Stimulated activated CD4-positive, alpha-beta T cell treated with anti-CD3 and anti-CD28 coated beads, Interleukin-15, amount 100 ng/mL, for 24 hours (primary cell): Measurements from ENCODE around the gene DARS2.
"Not testable (repeated sequence)": the region's sequence is repeated elsewhere in the genome, so short reads cannot be mapped to it uniquely, and the experiment has no call there.

Experiments
- DNase-seq: peaks from one replicate; pipeline ENCODE4 v3.0.0-alpha.2; 2020

The DARS2 gene, protein sequence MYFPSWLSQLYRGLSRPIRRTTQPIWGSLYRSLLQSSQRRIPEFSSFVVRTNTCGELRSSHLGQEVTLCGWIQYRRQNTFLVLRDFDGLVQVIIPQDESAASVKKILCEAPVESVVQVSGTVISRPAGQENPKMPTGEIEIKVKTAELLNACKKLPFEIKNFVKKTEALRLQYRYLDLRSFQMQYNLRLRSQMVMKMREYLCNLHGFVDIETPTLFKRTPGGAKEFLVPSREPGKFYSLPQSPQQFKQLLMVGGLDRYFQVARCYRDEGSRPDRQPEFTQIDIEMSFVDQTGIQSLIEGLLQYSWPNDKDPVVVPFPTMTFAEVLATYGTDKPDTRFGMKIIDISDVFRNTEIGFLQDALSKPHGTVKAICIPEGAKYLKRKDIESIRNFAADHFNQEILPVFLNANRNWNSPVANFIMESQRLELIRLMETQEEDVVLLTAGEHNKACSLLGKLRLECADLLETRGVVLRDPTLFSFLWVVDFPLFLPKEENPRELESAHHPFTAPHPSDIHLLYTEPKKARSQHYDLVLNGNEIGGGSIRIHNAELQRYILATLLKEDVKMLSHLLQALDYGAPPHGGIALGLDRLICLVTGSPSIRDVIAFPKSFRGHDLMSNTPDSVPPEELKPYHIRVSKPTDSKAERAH

DNA sequence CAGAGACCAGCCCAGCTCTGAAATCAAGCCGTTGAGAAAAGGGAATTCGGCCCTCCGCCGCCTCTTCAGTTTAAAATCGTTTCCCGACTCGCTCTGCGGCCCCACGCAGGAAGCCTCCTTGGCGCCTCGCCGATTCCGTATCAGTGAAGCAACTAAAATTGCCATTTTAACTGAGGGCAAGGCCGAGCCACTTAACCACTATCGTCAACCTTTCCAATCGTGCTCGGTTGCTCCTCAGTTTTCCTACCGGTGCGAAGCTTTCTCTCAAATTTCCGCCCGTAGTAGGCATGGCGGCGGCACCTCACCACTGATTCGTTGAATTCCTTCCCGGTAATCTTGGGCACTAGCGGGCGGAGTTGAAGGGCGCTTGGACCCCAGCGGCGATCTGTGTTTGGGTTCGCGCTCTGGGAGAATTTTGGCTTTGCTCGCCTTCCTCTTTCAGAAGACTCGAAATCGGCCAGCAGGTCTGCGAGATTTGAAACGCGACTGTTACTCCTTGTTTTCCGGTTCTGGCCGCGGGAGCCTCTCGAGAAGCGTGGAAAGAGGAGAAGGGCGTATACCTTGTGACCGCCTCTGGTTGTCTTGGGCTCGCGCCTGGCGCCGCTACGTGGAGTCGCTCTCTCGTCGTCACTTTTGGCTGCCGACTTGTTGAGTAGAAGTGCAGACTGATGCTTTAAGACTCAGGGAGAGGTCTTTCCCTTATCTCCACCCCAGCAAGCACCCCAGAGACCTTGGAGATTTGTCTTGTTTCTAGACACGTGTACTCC lies at the start of gene DARS2, which contains the start of gene CENPL:
Gene DARS2, plus strand, starts transcription at position 359 of the 767 bp plus-strand sequence. CDS start 557 bp downstream, outside the sequence.
Gene CENPL, minus strand, starts transcription at position 569 of the 767 bp plus-strand sequence. CDS start 13,584 bp downstream, outside the sequence.
- DNase-seq = peak; percentile 91

GRCh38 chr1:173775578-173776226 lies 48.8 kb upstream of the DARS2 start:
- DNase-seq = no peak

GRCh38 chr1:173779936-173780335 lies 44.5 kb upstream of the DARS2 start:
- DNase-seq = no peak

DNA sequence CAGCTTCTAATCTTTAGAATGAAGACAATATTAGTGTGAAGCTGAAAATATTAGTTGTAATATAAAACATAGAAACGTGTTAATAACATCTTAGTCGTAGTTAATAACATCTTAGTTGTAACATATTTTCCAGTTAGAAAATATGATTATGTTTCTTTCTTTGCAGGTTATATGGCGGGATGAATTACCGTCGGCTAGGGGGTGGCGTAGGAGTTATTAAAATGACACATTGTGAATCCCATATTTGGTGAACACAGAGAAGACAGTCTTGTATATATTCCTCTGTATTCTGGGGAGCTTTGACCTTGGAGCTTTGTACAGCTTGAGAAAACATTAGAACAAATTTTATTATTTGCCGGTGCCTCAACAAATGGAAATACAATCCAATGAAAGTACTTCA lies 39.5 kb upstream of the DARS2 start:
- DNase-seq = no peak

DNA sequence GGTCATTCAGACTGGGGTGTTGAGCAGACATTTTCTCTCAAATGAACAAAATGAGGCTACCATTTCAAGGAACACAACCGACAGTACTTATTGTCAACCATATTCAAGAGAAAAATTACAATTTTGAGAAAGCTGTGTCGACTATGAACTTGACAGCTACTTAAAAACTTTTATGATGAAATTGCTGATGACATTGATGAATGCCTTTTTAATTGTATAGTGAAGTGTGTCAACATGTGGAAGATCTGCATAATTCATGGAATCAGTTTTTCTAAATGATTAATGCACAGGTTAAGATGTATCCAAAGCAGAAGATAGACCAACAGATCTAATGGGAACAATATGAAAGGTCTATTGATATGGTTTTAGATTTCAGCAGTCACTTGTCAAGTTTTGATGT lies 34.6 kb upstream of the DARS2 start:
- no peak for DNase-seq

- DNase-seq = no peak
These were observed 26.4 kb upstream of the DARS2 start for GRCh38 chr1:173798078-173798477.

GRCh38 chr1:173799995-173800394 lies 24.5 kb upstream of the DARS2 start:
- not testable (repeated sequence) for DNase-seq

DNA sequence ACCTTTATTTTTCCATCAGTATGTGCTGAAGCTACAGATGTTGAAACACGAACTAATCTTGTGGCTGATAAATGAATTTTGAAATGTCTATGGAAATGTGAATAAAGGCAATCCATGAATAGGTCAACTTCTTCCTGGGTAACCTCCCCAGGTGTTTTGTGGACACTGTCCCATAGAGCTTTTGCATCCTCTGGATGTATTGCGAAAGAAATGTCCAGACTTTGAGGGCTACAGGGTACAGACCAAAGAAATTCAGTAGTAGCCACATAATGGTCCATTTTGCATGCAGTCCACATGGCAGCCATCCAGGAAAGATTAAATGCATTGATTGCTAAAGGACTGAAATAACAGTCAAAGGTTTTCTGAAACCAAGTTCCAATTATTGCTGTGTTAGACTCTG lies 21.5 kb upstream of the DARS2 start:
- no peak for DNase-seq

DNA sequence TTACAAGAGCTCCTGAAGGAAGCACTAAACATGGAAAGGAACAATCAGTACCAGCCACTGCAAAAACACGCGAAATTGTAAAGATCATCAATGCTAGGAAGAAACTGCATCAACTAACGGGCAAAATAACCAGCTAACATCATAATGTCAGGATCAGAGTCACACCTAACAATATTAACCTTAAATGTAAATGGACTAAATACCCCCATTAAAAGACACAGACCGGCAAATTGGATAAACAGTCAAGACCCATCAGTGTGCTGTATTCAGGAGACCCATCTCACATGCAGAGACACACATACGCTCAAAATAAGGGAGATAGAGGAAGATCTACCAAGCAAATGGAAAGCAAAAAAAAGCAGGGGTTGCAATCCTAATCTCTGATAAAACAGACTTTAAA lies 10.8 kb upstream of the DARS2 start:
- not testable (repeated sequence) for DNase-seq

GRCh38 chr1:173818459-173818858 lies 6.0 kb upstream of the DARS2 start:
- DNase-seq = no peak

- no peak for DNase-seq
These were observed 2.8 kb upstream of the DARS2 start for GRCh38 chr1:173821680-173822079.

DNA sequence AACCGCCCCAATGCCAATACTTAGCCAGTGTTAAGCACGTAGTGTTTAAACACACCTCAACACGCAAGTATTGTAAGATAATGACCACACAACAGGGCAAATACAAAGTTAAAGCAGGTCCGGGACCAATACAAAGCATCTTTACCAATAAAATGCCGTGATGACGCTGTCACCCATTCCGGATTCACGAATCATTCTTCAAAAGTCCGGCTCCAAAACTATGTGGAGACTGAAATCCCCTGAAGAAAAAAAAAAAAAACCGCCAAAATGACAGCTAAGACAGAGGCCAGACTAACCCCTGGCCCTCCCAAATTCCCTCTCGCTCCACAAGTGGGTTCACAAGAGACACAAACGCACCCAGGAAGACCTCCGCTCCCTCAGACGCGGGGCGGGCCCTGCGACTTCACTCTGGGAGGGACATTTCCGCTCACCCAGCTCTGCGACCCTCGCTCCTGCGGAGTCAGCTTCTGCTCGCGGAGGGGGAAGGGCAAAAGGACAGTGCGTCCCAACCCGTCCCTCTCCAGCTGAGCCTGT lies 625 bp upstream of the DARS2 start:
- no peak for DNase-seq

DNA sequence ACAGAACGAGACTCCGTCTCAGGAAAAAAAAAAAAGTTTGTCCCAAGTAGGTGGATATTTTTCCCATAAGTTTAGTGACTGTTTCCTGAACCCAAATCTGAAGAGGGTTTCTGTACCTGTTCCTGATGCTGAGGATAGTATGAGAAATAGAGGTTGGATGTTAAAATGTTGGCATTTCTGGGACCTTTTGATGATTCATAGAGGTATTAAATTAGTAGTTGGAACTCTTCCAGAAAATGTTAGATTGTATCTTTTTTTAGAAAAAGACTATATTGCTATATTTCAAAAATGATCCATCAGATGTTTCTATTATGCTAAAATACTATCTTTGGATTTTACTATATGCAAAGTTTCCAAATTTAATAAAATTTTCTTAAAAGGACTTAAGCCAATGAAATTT lies 3.1 kb downstream of the DARS2 start:
- DNase-seq = no peak

DNA sequence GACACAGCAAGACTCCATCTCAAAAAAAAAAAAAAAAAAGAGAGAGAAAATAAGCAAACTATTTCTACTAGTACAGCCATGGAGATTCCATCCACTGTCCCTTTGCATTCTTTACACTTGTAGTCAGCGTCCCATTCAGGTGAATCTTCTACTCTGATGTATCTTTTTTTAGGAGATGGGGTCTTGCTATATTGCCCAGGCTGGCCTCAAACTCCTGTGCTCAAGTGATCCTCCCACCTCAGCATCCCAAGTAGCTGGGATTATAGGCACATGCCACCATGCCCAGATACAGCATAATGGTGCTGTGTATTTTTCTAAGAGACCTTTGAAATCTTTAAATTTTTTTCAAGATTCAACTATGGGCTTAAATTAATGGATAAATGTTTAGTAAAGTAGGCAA lies 8.3 kb downstream of the DARS2 start:
- no peak for DNase-seq

- DNase-seq = no peak
These were observed 27.6 kb downstream of the DARS2 start for GRCh38 chr1:173852105-173852504.

DNA sequence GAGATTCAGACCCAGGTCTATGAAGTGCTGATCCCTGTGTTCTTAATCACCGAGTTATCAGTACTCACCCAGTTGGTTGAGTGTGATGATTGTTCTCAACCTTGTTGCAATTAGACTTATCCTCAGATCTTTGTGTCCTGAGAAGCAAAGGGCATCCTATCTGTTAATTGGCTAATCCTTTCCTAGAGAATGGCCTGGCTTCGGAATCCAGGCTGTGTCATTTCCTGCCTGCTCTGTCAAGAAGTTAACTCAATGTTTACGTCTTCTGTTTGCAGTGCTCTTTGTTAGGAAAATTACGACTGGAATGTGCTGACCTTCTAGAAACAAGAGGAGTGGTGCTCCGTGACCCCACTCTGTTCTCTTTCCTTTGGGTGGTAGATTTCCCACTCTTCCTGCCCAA lies 28.6 kb downstream of the DARS2 start:
- no peak for DNase-seq

- no peak for DNase-seq
These were observed 31.5 kb downstream of the DARS2 start for GRCh38 chr1:173856014-173856413.

DNA sequence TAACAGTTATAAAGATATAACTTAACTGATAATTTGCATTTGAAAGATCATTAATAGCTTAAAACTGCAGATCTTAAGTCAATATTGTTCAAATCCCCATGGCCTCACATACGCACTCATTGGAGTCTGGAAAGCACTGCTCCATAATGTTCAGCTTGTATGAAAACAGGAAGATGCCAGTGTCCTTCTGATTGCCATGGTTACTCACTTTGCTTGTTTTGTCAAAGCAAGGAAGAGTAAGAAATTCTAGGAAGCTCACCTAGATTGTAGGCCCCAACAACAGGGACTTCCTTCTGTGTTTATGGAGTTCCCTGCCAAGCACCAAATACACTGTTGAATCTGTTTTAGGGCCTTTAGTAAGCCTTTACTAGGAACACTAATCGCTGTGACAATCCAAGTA lies 32.4 kb downstream of the DARS2 start:
- no peak for DNase-seq

DNA sequence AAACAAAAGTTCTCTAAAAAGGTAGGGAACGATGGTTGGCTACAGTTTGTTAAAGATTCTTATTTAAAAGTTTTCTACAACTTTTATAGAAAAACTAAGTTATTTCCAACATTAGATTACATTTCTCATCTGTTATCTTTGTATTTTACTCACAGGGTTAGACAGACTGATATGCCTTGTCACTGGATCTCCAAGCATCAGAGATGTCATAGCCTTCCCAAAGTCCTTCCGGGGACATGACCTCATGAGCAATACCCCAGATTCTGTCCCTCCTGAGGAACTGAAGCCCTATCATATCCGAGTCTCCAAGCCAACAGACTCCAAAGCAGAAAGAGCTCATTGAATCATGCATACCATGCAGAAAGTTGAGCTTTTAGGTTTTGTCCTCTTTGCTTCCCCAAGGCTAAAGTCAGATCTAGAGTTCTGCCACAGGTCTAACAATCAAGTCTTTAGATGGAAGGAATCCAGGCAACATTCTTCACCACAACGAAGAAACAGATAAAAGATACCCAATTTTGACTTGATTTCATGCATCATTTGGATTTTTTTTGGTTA lies 33.0 kb downstream of the DARS2 start:
- DNase-seq = no peak

DNA sequence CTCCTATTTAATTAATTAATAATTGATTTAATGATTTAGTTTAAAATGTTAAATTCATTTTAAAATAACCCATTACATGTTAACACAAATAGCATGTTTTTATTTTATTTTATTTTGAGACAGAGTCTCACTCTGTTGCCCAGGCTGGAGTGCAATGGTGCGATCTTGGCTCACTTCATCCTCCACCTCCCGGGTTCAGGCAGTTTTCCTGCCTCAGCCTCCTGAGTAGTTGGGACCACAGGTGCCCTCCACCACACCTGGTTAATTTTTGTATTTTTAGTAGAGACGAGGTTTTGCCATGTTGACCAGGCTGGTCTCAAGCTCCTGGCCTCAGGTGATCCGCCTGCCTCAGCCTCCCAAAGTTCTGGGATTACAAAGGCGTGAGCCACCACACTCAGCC lies 35.1 kb downstream of the DARS2 start:
- peak; percentile 15 for DNase-seq

- DNase-seq = no peak
These were observed 35.6 kb downstream of the DARS2 start for GRCh38 chr1:173860065-173860464.

DNA sequence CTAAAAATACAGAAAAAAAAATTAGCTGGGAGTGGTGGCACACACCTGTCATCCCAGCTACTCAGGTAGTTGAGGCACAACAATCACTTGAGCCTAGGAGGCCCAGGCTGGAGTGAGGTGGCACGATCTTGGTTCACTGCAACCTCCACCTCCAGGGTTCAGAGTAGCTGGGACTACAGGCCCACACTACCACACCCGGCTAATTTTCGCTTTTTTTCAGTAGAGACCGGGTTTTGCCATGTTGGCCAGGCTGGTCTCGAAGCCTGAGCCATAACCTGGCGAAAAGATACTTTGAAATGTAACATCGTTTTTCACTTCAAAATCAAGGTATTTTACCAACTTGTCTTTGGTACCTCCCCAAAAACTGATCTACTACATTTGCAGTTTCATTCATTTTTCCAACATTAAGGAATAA lies 37.3 kb downstream of the DARS2 start:
- DNase-seq = peak; percentile 70
